Coronary artery (tissue), 2 donors: ENCODE results near the gene VTI1A.

ENCODE experiments used
- DNase-seq: peaks from one replicate; pipeline ENCODE4 v3.0.0-alpha.2; 2017; ENCODE audit warnings: low spot score
- H3K27ac ChIP-seq, 2 donors: fragments of 200-600 bp; sonication (generic); one replicate each; pipeline ENCODE4 v1.5.1; 2016 to 2019
- H3K4me3 ChIP-seq: fragments of 200-600 bp; sonication (generic); 2 replicates; pipeline ENCODE4 v1.5.1; 2016; ENCODE audit warnings: mild to moderate bottlenecking, moderate library complexity
- CTCF ChIP-seq: fragments of 200-600 bp; sonication (generic); IDR thresholded peaks from one replicate; pipeline ENCODE4 v1.5.1; 2019; ENCODE audit warnings: antibody characterized with exemption

Gene VTI1A

GRCh38 chr10:112679392-112679791 is 232.4 kb downstream of the VTI1A start:
- Histone ChIP-seq H3K27ac (no peak overlapping the region), H3K4me3 (no peak overlapping the region)
- no peak for TF ChIP-seq CTCF
- no peak for DNase-seq

- no peak overlapping the region for H3K27ac ChIP-seq
- no peak for DNase-seq
- H3K4me3 ChIP-seq, result no peak overlapping the region
- no peak for TF ChIP-seq CTCF
Observed at GRCh38 chr10:112680586-112680985, 233.6 kb downstream of the VTI1A start.

DNA sequence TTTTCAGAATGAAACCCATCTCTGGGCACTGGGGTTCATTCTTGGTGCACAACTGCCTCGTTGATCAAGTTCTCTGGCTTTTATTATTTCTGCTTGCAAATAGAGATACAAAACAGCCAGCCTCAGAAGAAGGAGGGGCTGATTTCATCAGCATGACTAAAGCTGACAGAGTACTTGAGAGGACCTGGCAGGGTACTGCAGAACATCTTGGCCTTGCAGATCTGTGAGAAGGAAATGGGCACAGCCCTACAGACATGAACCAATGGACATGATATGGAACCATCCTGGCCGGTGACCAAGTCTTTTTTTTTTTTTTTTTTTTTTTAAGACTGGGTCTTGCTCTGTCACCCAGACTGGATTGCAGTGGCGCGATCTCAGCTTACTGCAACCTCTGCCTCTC is 240.6 kb downstream of the VTI1A start:
- DNase-seq, result no peak
- no peak for TF ChIP-seq CTCF
- H3K27ac ChIP-seq, result no peak overlapping the region
- no peak overlapping the region for H3K4me3 ChIP-seq

GRCh38 chr10:112689327-112690072 is 242.5 kb downstream of the VTI1A start:
- DNase-seq, result no peak
- no peak overlapping the region for H3K27ac ChIP-seq
- no peak for TF ChIP-seq CTCF
- no peak overlapping the region for H3K4me3 ChIP-seq

GRCh38 chr10:112695539-112695938 is 248.5 kb downstream of the VTI1A start:
- Histone ChIP-seq H3K27ac (no peak overlapping the region), H3K4me3 (no peak overlapping the region)
- DNase-seq, result no peak
- TF ChIP-seq CTCF, result no peak

DNA sequence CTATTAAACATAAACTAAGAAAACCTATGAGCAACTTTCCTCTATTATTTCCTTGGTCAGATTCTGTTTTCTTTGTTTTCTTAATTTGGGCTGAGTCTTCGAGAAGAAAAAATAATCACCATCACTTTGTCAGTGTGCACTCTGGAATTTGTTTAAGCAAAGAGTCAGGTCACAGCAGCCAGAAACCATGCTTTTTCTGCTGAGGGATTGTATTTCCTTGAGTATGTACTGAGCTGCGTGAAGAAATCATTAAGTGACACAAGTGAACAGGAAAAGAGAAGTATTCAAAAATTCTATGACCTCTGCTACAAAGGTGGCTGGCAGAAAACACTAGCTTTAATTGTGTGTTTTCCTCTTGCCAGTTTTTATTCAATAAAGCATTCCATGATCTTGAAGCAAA is 249.6 kb downstream of the VTI1A start:
- TF ChIP-seq CTCF, result no peak
- Histone ChIP-seq H3K27ac (no peak overlapping the region), H3K4me3 (no peak overlapping the region)
- DNase-seq, result no peak

DNA sequence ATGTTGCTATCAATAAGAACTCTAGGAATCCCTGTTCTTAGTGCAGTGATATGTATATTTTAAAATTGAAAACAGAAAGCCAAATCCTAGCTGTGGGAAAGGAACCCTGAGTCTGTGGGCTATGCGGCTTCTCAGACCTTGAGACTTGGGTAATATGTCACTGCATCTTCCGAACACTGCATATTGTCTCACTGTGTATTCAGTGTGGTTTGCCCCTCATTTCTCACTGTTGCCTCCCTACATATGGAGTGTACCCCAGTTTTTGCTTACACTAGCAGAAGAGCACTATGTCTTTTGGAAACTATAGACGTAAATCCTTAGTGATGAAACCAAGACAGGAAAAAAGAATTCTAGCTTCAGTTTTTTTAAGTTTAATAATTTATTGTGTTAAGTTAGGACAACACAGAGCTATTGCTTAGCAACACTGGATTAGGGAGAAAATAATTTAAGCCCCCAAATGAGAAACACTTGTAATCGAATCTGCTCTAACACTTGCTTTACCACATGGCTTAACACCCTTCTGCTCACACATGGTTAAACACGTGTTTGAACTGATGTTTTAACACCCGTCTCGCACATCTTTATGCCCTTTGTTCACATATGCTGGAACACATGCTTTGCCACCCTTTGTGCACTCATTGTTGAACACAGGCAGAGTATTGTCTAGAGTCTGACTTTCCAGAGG is 251.3 kb downstream of the VTI1A start:
- Histone ChIP-seq H3K4me3 (no peak overlapping the region), H3K27ac (no peak overlapping the region)
- no peak for TF ChIP-seq CTCF
- no peak for DNase-seq
